PFSK-1 (cell line): ENCODE results near the gene AATF.

Experiments used
- FOXP2 ChIP-seq: optimal IDR thresholded peaks from 2 replicates; pipeline ENCODE3; 2011; ENCODE audit warnings: borderline replicate concordance, control low read depth, inconsistent platforms; ENCODE audit not compliant: insufficient read depth; ENCODE audit errors: extremely low read length, extremely low read depth
- POLR2AphosphoS5 ChIP-seq: IDR thresholded peaks from 2 replicates; pipeline ENCODE4 v1.6.1; 2012; ENCODE audit warnings: low read depth, mild to moderate bottlenecking, control low read depth, low read length, moderate library complexity
- REST ChIP-seq, 2 experiments: IDR thresholded peaks; 2 replicates each; pipeline versions ENCODE4 v1.6.1 to v1.8.0; 2011 to 2012; ENCODE audit warnings: low read depth in 2 of 2, low read length in 2 of 2, control low read depth in 1 of 2, inconsistent platforms in 1 of 2, mild to moderate bottlenecking in 1 of 2, moderate library complexity in 1 of 2; ENCODE audit not compliant: insufficient read depth in 1 of 2
- SIN3A ChIP-seq: IDR thresholded peaks from 2 replicates; pipeline ENCODE4 v1.6.1; 2012; ENCODE audit warnings: mild to moderate bottlenecking, low read length, moderate library complexity, borderline replicate concordance; ENCODE audit not compliant: insufficient read depth
- TAF1 ChIP-seq: IDR thresholded peaks from 2 replicates; pipeline ENCODE4 v1.6.1; 2012; ENCODE audit warnings: low read length, control low read depth, borderline replicate concordance; ENCODE audit not compliant: insufficient read depth

AATF gene

GRCh38 chr17:36945959-36946725, 2.6 kb upstream of the AATF start:
- no peak for TF ChIP-seq REST (IDR thresholded peaks at IDR 0.05; ENCODE audit: insufficient read depth in 1 of 2, low read depth in 2 of 2, low read length in 2 of 2)
- no peak for TF ChIP-seq SIN3A
- no peak for TF ChIP-seq TAF1
- no peak for TF ChIP-seq FOXP2
- TF ChIP-seq POLR2AphosphoS5 = no peak

GRCh38 chr17:36946726-36947091, 2.0 kb upstream of the AATF start:
- TF ChIP-seq FOXP2 (no peak), POLR2AphosphoS5 (no peak), SIN3A (no peak), REST (IDR thresholded peaks at IDR 0.05; ENCODE audit: insufficient read depth in 1 of 2, low read depth in 2 of 2, low read length in 2 of 2) (no peak), TAF1 (no peak)

GRCh38 chr17:36947922-36948716, 635 bp upstream of the AATF start:
- TF ChIP-seq SIN3A (no peak), REST (IDR thresholded peaks at IDR 0.05; ENCODE audit: insufficient read depth in 1 of 2, low read depth in 2 of 2, low read length in 2 of 2) (no peak), FOXP2 (no peak), TAF1 (no peak), POLR2AphosphoS5 (no peak)

GRCh38 chr17:36949461-36949927, 740 bp downstream of the AATF start:
- TF ChIP-seq POLR2AphosphoS5 = no peak
- TF ChIP-seq TAF1 = no peak
- TF ChIP-seq SIN3A = no peak

DNA sequence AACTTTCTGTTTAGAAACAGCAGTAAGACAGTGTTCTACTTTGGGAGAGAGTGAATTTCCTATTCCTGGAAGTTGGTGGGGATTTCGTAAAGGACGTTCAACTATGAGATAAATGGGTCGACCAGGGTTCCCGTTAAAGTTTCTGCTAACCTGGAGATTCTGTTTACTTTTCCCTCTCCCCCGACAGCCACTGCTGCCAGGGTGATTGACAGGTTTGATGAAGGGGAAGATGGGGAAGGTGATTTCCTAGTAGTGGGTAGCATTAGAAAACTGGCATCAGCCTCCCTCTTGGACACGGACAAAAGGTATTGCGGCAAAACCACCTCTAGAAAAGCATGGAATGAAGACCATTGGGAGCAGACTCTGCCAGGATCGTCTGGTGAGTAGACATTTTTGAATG, 1.3 kb downstream of the AATF start:
- TF ChIP-seq TAF1 = no peak
